K562 (cell line): ENCODE measurements around the gene XYLB.

Experiments used
- CTCF ChIP-seq, 3 experiments: IDR thresholded peaks in 2 of 3; conservative IDR thresholded peaks in 1 of 3; 2 replicates each; pipeline ENCODE4 v1.5.1; 2011 to 2012; ENCODE audit warnings: low read length in 3 of 3, mild to moderate bottlenecking in 3 of 3, control low read depth in 2 of 3, improper control_type of control experiment in 1 of 3, inconsistent platforms in 1 of 3, low read depth in 1 of 3, mixed read lengths in 1 of 3, moderate library complexity in 1 of 3; ENCODE audit not compliant: insufficient read depth in 2 of 3
- ETV5 ChIP-seq: sonication (generic); formaldehyde crosslinking; IDR thresholded peaks from 2 replicates; pipeline ENCODE4 v1.4.0; 2020; ENCODE audit warnings: low read depth, mild to moderate bottlenecking, missing genetic modification reagents
- EZH2 ChIP-seq: IDR thresholded peaks from 2 replicates; pipeline ENCODE4 v1.6.1; 2012; ENCODE audit warnings: low read depth, mild to moderate bottlenecking, inconsistent platforms, low read length, borderline replicate concordance
- GTF2E2 ChIP-seq: fragments of 200-800 bp; sonication (Bioruptor generic); IDR thresholded peaks from 2 replicates; pipeline ENCODE4 v1.6.1; 2016; ENCODE audit warnings: missing genetic modification characterization, missing compliant biosample characterization
- NFIC ChIP-seq: fragments of 450-650 bp; IDR thresholded peaks from 2 replicates; pipeline ENCODE4 v1.6.1; 2017; ENCODE audit warnings: mild to moderate bottlenecking, inconsistent platforms
- PHF8 ChIP-seq: fragments of 200-600 bp; sonication (generic); IDR thresholded peaks from 2 replicates; pipeline ENCODE4 v1.6.1; 2012; ENCODE audit warnings: mixed run types, mild to moderate bottlenecking, inconsistent platforms, low read length, moderate library complexity, borderline replicate concordance
- POLR2A ChIP-seq: fragments of 450-650 bp; conservative IDR thresholded peaks from 2 replicates; pipeline ENCODE4 v1.6.1; 2016
- POLR2AphosphoS5 ChIP-seq: IDR thresholded peaks from 2 replicates; pipeline ENCODE4 v1.6.1; 2011; ENCODE audit warnings: mild to moderate bottlenecking, low read depth, low read length, moderate library complexity; ENCODE audit not compliant: control insufficient read depth, insufficient read depth
- SAFB2 ChIP-seq: fragments of 200-400 bp; formaldehyde crosslinking; IDR thresholded peaks from 2 replicates; pipeline ENCODE4 v1.6.1; 2018; ENCODE audit warnings: borderline replicate concordance, low read length, low read depth, moderate library complexity; ENCODE audit not compliant: severe bottlenecking
- SMC3 ChIP-seq: conservative IDR thresholded peaks from 2 replicates; pipeline ENCODE4 v1.6.1; 2011; ENCODE audit warnings: low read depth, low read length, improper control_type of control experiment; ENCODE audit not compliant: insufficient read depth
- XRCC4 ChIP-seq: IDR thresholded peaks from one replicate; pipeline ENCODE4 v1.6.1; 2011; ENCODE audit not compliant: insufficient read depth, insufficient read length; ENCODE audit errors: extremely low read depth
- ZNF121 ChIP-seq: sonication (generic); formaldehyde crosslinking; conservative IDR thresholded peaks from 2 replicates; pipeline ENCODE4 v1.8.0; 2022; ENCODE audit warnings: missing genetic modification reagents
- ZNF586 ChIP-seq: fragments of 450-650 bp; formaldehyde crosslinking; conservative IDR thresholded peaks from 2 replicates; pipeline ENCODE4 v1.4.0; 2020; ENCODE audit warnings: mild to moderate bottlenecking, moderate library complexity

- TF ChIP-seq GTF2E2 (tag) (no peak), PHF8 (no peak), SMC3 (no peak), CTCF (IDR thresholded peaks at IDR 0.05 in 2 of 3, conservative IDR thresholded peaks at IDR 0.05 in 1 of 3; ENCODE audit: insufficient read depth in 2 of 3, low read depth in 1 of 3, low read length in 3 of 3) (no peak), POLR2A (no peak), EZH2 (no peak), NFIC (no peak), XRCC4 (no peak), ETV5 (CRISPR knock-in tag) (no peak), ZNF121 (no peak), ZNF586 (CRISPR knock-in tag) (no peak), SAFB2 (no peak), POLR2AphosphoS5 (no peak)
Measured at GRCh38 chr3:38311476-38311875, 35.1 kb upstream of the XYLB start.
